ENCODE data around the gene ME3. TPM values are rescaled to one million over a fixed set of nuclear protein-coding genes. Genes with fewer than 3 reads are reported as not detected.
"Not testable (repeated sequence)": the region's sequence is repeated elsewhere in the genome, so short reads cannot be mapped to it uniquely, and the experiment has no call there.

ME3 gene
- total RNA-seq, 1 donor from 2014 or later, result 19.9 TPM

GRCh38 chr11:86433361-86434095 is 238.9 kb downstream of the ME3 start:
- intact Hi-C loops (cut with DNase I); DNase-seq (ENCODE audit: low spot score): not testable (repeated sequence)

DNA sequence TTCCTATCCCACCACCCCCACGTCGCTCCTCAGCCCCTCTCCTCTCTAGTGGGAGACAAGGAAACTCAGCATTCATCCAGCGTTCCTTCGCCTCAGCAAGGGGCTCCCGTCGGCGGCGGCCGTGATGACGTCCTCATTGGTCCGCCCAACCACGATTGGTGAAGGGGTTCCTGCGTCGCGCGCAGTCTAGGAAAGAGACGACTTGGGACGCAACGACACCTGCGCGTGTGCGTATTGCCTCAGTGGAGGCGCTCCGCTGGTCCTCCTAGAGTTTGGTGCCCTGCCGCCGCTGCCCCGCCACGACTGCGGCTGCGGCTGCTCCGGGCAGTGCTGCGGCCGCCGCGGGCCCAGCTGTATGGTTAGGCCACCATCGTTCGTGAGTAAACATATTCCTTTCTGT is 241.2 kb downstream of the ME3 start:
- intact Hi-C loops (cut with DNase I), result no loop called here
- no peak for DNase-seq (ENCODE audit: low spot score)

DNA sequence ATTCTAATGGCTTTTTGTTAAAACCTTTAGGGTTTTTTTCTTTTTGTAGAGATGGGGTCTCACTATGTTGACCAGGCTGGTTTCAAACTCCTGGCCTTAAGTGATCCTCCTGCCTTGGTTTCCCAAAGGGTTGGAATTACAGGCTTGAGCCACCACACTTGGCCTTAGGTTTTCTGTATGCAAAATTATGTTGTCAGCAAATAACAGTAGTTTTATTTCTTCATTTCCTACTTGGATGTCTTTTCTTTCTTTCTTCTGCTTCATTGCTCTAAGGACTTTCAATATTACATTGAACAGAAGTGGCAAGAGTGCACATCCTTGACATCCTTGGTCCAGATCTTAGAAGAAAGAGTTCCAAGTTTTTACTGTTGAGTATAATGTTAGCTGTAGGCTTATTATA is 245.0 kb downstream of the ME3 start:
- no peak for DNase-seq (ENCODE audit: low spot score)
- intact Hi-C loops (cut with DNase I), result no loop called here

DNA sequence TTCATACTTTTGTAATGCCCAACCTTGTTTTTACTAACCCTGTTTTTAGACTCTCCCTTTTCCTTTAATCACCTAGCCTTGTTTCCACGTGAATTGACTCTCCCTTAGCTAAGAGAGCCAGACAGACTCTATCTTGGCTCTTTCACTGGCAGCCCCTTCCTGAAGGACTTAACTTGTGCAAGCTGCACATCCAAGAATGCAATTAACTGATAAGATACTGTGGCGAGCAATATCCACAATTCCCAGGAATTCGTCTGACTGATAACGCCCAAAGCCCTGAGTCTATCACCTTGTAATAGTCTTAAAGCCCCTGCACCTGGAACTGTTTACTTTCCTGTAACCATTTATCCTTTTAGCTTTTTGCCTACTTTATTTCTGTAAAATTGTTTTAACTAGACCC is 248.9 kb downstream of the ME3 start:
- intact Hi-C loops (cut with DNase I); DNase-seq (ENCODE audit: low spot score): not testable (repeated sequence)

DNA sequence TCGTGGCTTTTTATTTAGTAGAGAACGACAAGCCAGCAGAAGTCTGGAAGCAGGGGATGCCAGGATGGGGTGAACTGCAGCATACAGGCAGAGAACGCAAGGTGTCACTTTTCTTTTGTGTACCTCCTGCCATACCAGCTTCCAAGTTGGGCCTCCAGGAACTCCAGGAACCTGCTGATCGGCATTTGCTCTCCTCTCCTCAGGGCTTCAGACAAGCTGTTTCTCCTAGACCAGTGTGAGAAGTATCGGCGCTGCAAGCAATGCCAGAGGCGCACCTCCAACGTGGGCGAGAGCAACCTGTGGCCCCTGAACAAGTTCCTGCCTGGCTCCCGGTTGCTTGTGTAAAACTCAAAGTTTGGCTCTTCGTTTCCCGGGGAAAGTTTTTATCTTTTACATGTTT is 250.0 kb downstream of the ME3 start:
- intact Hi-C loops (cut with DNase I), result no loop called here
- no peak for DNase-seq (ENCODE audit: low spot score)

DNA sequence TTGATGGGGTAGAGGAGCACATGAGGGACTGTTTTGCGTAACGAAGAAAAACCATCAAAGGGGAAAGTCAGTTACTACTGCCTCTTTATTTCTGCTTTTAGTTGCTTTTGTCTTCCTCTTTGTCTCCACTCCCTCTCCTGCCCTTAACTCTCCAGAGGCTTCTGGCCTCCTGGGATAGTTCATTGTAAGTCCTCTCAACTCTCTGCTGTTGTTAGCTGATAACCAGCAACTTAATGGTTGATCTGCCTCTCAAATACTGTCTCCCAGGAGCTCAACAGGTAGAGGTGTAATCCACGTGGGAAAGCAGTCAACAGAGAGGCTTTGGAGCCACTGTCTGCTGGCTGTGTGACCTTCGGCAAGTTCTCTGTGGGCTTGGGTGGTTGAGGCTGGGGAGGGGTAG is 250.5 kb downstream of the ME3 start:
- intact Hi-C loops (cut with DNase I), result no loop called here
- DNase-seq (ENCODE audit: low spot score), result no peak

GRCh38 chr11:86418917-86419316 is 253.5 kb downstream of the ME3 start:
- DNase-seq (ENCODE audit: low spot score), result no peak
- intact Hi-C loops (cut with DNase I), result no loop called here

DNA sequence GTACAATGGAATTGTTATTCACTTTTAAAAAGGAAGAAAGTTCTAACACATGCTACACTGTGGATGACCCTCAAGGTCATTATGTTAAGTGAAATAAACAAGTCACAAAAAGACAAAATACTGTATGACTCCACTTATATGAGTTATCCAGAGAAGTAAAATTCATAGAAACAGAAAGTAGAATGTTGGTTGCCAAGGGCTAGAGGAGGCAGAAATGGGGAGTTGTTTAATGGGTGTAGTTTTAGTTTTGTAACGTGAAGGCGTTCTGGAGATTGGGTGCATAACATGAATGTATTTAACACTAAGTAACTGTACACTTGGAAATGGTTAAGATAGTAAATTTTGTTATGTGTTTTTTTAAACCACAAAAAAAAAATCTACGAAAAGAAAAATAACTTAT is 253.9 kb downstream of the ME3 start:
- no peak for DNase-seq (ENCODE audit: low spot score)
- intact Hi-C loops (cut with DNase I), result no loop called here

DNA sequence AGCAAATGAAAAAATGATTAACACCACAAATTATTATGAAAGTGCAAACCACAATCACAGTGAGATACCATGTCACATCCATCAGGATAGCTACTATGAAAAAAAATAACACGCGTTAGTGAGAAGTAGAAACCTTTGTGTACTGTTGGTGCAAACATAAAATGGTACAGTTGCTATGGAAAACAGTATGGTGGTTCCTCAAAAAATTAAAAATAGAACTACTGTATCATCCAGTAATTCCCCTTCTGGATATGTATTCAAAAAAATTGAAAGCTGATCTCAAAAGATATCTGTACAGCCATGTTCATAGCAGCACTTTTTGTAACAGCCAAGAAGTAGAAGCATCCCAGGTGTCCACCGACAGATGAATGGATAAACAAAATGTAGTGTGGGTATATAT is 254.3 kb downstream of the ME3 start:
- no peak for DNase-seq (ENCODE audit: low spot score)
- intact Hi-C loops (cut with DNase I), result no loop called here

DNA sequence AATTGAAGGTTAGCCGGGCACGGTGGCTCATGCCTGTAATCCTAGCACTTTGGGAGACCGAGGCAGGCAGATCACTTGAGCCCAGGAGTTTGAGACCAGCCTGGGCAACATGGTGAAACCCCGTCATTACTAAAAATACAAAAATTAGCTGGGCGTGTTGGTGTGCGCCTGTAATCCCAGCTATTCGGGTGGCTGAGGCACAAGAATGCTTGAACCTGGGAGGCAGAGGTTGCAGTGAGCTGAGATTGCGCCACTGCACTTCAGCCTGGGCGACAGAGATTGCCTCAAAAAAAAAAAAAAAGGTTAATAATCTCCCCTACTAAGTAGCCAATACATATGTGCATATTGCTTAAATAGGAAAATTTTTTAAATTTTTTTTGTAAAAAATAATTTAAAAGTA is 255.5 kb downstream of the ME3 start:
- intact Hi-C loops (cut with DNase I); DNase-seq (ENCODE audit: low spot score): not testable (repeated sequence)

DNA sequence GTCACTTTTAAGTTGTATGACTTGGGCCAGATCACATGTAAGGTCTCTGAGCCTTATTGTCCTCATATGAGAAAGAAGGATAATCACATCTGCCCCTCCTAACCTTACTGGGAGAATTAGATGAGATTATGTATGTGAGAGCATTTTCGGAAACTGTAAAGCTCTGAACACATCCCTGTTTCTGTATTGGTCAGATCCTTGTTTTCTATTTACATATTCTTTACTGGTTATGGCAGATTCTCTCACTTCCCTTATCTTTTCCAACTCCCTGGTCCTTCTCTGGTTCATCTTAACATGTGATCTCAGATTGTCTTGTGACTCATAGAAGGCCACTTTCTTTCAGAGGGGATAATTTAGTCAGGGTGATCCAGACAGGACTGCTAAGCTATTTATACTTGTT is 255.9 kb downstream of the ME3 start:
- intact Hi-C loops (cut with DNase I), result no loop called here
- DNase-seq (ENCODE audit: low spot score), result no peak

DNA sequence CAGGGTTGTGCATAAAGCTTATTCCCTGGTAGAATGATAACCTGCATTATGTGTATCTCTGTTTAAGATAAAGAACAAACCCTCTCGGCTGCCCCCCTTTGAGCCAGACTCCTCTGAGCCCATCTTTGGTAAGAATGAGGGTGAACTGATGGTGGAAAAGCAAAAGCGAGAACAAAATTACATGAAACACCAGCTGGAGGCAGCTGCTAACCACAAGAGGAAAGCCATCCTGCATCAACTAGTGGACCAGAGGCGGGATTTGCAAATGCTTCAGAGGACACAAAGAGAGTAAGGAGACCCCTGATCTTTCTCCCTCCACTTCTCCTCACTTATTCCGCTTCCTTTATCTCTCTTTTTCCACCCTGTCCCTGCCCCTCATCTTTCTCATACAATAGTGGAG is 257.4 kb downstream of the ME3 start:
- intact Hi-C loops (cut with DNase I), result no loop called here

DNA sequence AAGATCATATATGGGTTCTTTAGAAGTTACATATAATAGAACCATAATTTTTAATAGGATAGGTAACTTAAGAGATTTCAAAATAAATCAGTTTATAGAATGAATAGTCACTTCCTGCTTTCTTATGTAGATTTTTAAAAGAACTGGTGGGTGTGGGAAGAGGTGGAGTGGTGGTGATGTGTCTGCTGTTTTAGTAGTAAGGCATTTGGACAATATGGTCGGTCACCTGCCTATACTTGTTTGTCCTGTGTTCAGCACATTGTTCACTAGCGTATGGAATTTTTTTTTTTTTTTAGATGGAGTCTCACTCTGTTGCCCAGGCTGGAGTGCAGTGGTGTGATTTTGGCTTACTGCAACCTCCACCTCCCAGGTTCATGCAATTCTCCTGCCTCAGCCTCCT is 258.4 kb downstream of the ME3 start:
- intact Hi-C loops (cut with DNase I), result no loop called here
- DNase-seq (ENCODE audit: low spot score), result no peak

More for the DNA sequence above, 257.4 kb downstream of the ME3 start:
- no peak for DNase-seq (ENCODE audit: low spot score)

- DNase-seq (ENCODE audit: low spot score), result no peak
- intact Hi-C loops (cut with DNase I), result no loop called here
Measured at GRCh38 chr11:86408845-86409244, 263.6 kb downstream of the ME3 start.

DNA sequence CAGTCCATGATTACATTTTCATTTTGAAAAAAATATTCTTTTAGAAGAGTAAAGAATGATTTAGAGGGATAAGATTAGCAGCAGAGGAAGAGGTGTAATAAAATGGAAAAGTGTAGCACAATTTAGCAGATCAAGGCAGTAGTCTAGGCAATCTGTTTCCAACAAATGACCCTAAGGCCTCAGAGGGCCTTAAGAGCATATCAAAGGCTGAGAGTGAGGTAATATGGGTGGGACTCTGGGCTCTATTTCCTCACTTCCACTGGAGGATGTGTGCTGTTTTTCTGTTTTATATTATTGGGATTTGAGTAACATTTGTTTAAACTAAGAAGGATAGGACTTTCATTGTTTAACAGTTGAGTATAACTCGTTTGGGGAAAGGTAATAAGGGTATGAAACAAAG is 269.0 kb downstream of the ME3 start:
- DNase-seq (ENCODE audit: low spot score), result no peak
- intact Hi-C loops (cut with DNase I), result no loop called here

DNA sequence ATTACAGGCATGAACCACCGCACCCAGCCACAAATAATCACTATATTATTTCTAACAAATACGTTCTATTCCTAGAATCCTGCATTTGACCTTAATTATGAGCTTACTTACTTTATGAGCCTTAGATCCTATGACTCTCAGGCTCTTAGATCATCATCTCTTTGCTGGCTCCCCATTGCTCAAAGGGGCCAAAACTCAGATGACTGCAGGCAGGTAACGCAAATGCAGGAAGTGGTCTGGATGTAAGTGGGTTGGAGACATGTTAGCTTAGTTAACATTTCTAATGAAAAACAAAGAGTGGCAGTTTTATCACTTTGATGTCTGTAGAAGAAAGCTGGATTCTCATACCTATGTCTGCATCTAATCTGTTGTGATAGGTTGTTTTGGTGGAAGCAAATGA is 274.3 kb downstream of the ME3 start:
- DNase-seq (ENCODE audit: low spot score), result no peak
- intact Hi-C loops (cut with DNase I), result no loop called here

DNA sequence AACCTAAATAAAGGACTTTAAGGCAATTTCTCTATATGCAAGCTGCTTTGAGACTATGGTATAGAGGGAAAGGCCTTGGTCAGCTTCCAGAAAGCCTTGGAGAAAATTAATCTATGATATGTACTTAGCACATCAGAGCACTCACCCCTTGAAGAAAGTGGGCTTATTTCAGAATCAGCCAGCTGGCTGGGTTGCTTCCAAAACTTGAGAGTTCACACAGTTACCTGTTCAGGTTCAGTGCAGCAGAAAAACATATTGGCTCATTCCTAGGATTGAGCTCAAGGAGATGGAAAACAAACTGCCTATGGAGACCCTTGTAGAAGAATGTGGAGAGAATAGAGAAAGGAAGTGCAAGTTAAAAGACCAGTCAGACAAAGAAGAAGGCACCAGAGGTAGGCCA is 275.1 kb downstream of the ME3 start:
- DNase-seq (ENCODE audit: low spot score), result no peak
- intact Hi-C loops (cut with DNase I), result no loop called here

DNA sequence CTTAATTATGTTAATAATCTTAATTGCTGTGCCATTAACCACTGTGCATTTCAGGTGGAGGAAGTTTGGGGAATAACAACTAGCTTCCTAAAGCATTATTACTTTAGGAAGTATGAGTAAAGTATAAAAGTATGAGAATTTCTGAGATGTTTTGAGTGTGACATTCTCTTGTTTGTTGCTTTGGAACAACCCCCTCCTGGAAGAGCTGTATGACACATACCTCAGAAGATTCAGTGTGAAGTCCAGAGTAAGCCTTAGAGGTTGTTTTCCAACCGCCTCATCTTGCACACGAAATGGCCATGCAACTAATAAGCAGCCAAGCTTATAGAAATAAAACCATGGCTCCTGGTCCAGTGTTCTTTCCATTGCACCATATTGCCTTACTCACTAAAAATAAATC is 276.0 kb downstream of the ME3 start:
- no peak for DNase-seq (ENCODE audit: low spot score)
- intact Hi-C loops (cut with DNase I), result no loop called here

DNA sequence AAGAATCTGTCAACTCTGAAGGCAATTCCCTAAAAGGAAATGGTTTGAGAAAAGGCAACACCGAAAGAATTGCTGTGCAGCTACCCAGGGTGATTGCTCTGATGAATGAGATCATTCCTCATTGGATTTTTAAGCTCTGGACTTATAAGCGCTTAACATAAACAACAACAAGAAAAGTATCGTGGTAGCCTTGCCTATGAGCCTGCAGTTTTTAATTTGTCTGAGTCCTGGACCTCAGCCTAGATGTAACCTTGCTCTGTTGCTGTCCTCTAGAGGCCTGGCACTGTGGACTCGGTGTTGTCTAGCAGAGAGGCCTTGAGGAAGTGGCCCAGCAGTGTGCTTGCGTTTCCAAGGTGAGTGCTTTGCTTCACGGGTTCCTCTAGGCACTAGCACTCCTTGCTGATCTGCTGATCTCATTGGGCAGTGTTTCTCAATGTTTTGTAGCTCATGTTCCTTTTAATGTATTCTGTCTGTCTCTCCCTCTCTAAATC is 277.3 kb downstream of the ME3 start:
- intact Hi-C loops (cut with DNase I), result no loop called here
- no peak for DNase-seq (ENCODE audit: low spot score)
